Caco-2 (cell line): Measurements from ENCODE around the gene MAPK4. TPM values are rescaled to one million over a fixed set of nuclear protein-coding genes. Genes with fewer than 3 reads are reported as not detected.

Source experiments
- BruUV-seq: library from RNA; stranded (reverse); fragments of 400-500 nt; replicated peaks from 2 replicates; lab custom pipeline; 2021; lab: Mats Ljungman, UMichigan
- CTCF ChIA-PET: fragments of 300-600 bp; sonication (Branson Sonifier 250); formaldehyde crosslinking; loops from one replicate; lab custom pipeline; 2022; ENCODE audit warnings: antibody characterized with exemption; lab: Charles Lee
- POLR2A ChIA-PET: fragments of 300-600 bp; sonication (Branson Sonifier 250); formaldehyde crosslinking; loops from one replicate; lab custom pipeline; 2022; ENCODE audit warnings: antibody characterized with exemption; lab: Charles Lee
- DNase-seq, 2 experiments: peaks; one replicate each; pipeline versions ENCODE4 v3.0.0 to v3.0.0-alpha.2; 2020 to 2022
- H3K27me3 ChIP-seq: replicated peaks from 2 replicates; pipeline ENCODE4 v1.6.0; 2011; ENCODE audit warnings: low read length; ENCODE audit not compliant: control insufficient read depth, insufficient read depth
- H3K36me3 ChIP-seq: 2 replicates; pipeline ENCODE4 v1.5.1; 2011; ENCODE audit warnings: low read length; ENCODE audit not compliant: control insufficient read depth, insufficient read depth
- H3K4me1 ChIP-seq: fragments of 250-450 bp; sonication (Bioruptor Pico); 2 replicates; pipeline ENCODE4 v1.5.1; 2020; ENCODE audit warnings: mild to moderate bottlenecking
- H3K4me3 ChIP-seq: 2 replicates; pipeline ENCODE4 v1.5.1; 2011; ENCODE audit warnings: low read depth, mild to moderate bottlenecking, control low read depth, low read length
- H3K9me3 ChIP-seq: fragments of 250-450 bp; sonication (Bioruptor Pico); 2 replicates; pipeline ENCODE4 v1.5.1; 2020; ENCODE audit warnings: mild to moderate bottlenecking, moderate library complexity
- H3K27ac Mint-ChIP-seq: one replicate; pipeline ENCODE4 v1.8.0; 2022; ENCODE audit warnings: mixed read lengths; ENCODE audit not compliant: unreplicated experiment
- H3K27me3 Mint-ChIP-seq: one replicate; pipeline ENCODE4 v1.8.0; 2022; ENCODE audit warnings: mixed read lengths; ENCODE audit not compliant: insufficient read depth, unreplicated experiment
- H3K36me3 Mint-ChIP-seq: one replicate; pipeline ENCODE4 v1.8.0; 2022; ENCODE audit warnings: mild to moderate bottlenecking, mixed read lengths; ENCODE audit not compliant: insufficient read depth, unreplicated experiment
- H3K4me1 Mint-ChIP-seq: one replicate; pipeline ENCODE4 v1.8.0; 2022; ENCODE audit warnings: low read depth, mixed read lengths; ENCODE audit not compliant: unreplicated experiment
- H3K4me3 Mint-ChIP-seq: one replicate; pipeline ENCODE4 v1.8.0; 2022; ENCODE audit warnings: mild to moderate bottlenecking, moderate library complexity, mixed read lengths; ENCODE audit not compliant: unreplicated experiment
- H3K9me3 Mint-ChIP-seq: one replicate; pipeline ENCODE4 v1.8.0; 2022; ENCODE audit warnings: mixed read lengths; ENCODE audit not compliant: unreplicated experiment
- intact Hi-C: fragments of 100-400 bp; cut with micrococcal nuclease; formaldehyde crosslinking; loops from one replicate; pipeline ENCODE4 v1.10.0; 2022; ENCODE audit not compliant: unreplicated experiment
- total RNA-seq: library from RNA; stranded (reverse); gene quantifications from 2 replicates; pipeline ENCODE4 v1.2.3, GENCODE V29; 2022
- TF ChIP-seq, protein P1 (sequence below), 2 experiments: fragments of 200-600 bp in 1 of 2; IDR thresholded peaks; 1 replicate in 1 of 2; 2 replicates in 1 of 2; pipeline versions ENCODE4 v1.5.1 to v1.8.0; 2011 to 2022; ENCODE audit warnings: antibody characterized with exemption in 1 of 2, control low read depth in 1 of 2, inconsistent platforms in 1 of 2, low read depth in 1 of 2, low read length in 1 of 2, mild to moderate bottlenecking in 1 of 2, moderate library complexity in 1 of 2; ENCODE audit not compliant: insufficient read depth in 1 of 2, severe bottlenecking in 1 of 2, unreplicated experiment in 1 of 2

MAPK4 gene
- total RNA-seq, 1 experiment from 2014 or later = 0.88 TPM

- Mint-ChIP-seq H3K4me3 (no peak overlapping the region), H3K27ac (no peak overlapping the region), H3K4me1 (peaks cover 8% of the 10 kb centered on the region), H3K36me3 (no peaks in the 10 kb centered on the region), H3K9me3 (peaks cover 8% of the 10 kb centered on the region), H3K27me3 (no peaks in the 10 kb centered on the region)
- Histone ChIP-seq H3K9me3 (no peaks in the 10 kb centered on the region), H3K36me3 (no peaks in the 10 kb centered on the region), H3K4me3 (no peak overlapping the region), H3K4me1 (no peaks in the 10 kb centered on the region), H3K27me3 (no peaks in the 10 kb centered on the region)
- peak; percentile 6 to 41 for DNase-seq
- BruUV-seq = no TSS peak
- CTCF ChIA-PET = no interaction called here
- POLR2A ChIA-PET = no interaction called here
- TF ChIP-seq, protein P1, sequence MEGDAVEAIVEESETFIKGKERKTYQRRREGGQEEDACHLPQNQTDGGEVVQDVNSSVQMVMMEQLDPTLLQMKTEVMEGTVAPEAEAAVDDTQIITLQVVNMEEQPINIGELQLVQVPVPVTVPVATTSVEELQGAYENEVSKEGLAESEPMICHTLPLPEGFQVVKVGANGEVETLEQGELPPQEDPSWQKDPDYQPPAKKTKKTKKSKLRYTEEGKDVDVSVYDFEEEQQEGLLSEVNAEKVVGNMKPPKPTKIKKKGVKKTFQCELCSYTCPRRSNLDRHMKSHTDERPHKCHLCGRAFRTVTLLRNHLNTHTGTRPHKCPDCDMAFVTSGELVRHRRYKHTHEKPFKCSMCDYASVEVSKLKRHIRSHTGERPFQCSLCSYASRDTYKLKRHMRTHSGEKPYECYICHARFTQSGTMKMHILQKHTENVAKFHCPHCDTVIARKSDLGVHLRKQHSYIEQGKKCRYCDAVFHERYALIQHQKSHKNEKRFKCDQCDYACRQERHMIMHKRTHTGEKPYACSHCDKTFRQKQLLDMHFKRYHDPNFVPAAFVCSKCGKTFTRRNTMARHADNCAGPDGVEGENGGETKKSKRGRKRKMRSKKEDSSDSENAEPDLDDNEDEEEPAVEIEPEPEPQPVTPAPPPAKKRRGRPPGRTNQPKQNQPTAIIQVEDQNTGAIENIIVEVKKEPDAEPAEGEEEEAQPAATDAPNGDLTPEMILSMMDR (IDR thresholded peaks at IDR 0.05; ENCODE audit: insufficient read depth in 1 of 2, low read depth in 1 of 2, low read length in 1 of 2, severe bottlenecking in 1 of 2, unreplicated experiment in 1 of 2) = no peak
- intact Hi-C loops = no loop called here
Observed at GRCh38 chr18:50578651-50579050, 18.8 kb downstream of the MAPK4 start.

DNA sequence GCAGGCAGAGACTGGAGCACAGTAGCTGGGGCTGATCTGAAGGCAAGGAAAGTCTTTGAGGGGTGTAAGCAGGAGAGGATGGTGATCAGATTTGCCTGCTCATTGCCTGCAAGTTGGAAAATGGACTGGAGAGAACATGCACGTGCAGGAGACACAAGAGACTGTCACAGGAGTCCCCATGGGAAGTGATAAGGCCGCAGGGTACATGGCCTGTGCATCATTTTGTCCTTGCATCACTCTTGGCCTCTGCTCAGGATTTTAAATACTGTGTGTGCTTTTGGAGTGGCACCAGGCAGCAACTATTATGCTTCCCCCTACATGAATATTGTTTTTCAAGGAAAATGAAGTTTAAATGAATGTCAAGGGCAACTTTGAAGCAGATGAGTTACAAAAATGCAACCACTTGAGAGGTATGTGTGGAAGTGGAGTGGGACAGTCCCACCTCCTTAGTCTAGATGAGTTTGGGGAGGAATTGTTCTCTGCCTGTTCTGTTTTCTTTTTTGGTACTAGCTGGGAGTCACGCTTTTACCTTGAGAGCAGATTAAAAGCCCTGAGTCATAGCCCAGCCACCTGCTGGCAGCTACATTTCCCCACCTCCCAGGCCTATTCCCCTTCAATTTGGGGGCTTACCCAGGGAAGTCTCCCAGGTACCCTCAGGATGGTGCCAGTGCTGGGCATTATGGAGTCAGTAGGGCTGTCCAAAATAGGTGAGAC lies 19.3 kb downstream of the MAPK4 start:
- H3K9me3 Mint-ChIP-seq = peaks cover 8% of the 10 kb centered on the region
- DNase-seq = no peak
- intact Hi-C loops = no loop called here
- no peaks in the 10 kb centered on the region for H3K36me3 Mint-ChIP-seq
- Histone ChIP-seq H3K4me3 (no peak overlapping the region), H3K27me3 (no peaks in the 10 kb centered on the region), H3K4me1 (no peaks in the 10 kb centered on the region), H3K36me3 (no peaks in the 10 kb centered on the region), H3K9me3 (no peaks in the 10 kb centered on the region)
- ChIA-PET CTCF (no interaction called here), POLR2A (no interaction called here)
- peaks cover 8% of the 10 kb centered on the region for H3K4me1 Mint-ChIP-seq
- no TSS peak for BruUV-seq
- no peak overlapping the region for H3K27ac Mint-ChIP-seq
- TF ChIP-seq, protein P1 (IDR thresholded peaks at IDR 0.05; ENCODE audit: insufficient read depth in 1 of 2, low read depth in 1 of 2, low read length in 1 of 2, severe bottlenecking in 1 of 2, unreplicated experiment in 1 of 2) = no peak
- no peaks in the 10 kb centered on the region for H3K27me3 Mint-ChIP-seq
- H3K4me3 Mint-ChIP-seq = no peak overlapping the region

- Mint-ChIP-seq H3K27ac (no peak overlapping the region), H3K4me1 (peaks cover 8% of the 10 kb centered on the region), H3K36me3 (no peaks in the 10 kb centered on the region), H3K27me3 (no peaks in the 10 kb centered on the region), H3K4me3 (no peak overlapping the region), H3K9me3 (peaks cover 8% of the 10 kb centered on the region)
- BruUV-seq = no TSS peak
- intact Hi-C loops = no loop called here
- Histone ChIP-seq H3K9me3 (no peaks in the 10 kb centered on the region), H3K4me3 (no peak overlapping the region), H3K4me1 (no peaks in the 10 kb centered on the region), H3K27me3 (no peaks in the 10 kb centered on the region), H3K36me3 (no peaks in the 10 kb centered on the region)
- TF ChIP-seq, protein P1 (IDR thresholded peaks at IDR 0.05; ENCODE audit: insufficient read depth in 1 of 2, low read depth in 1 of 2, low read length in 1 of 2, severe bottlenecking in 1 of 2, unreplicated experiment in 1 of 2) = no peak
- ChIA-PET CTCF (no interaction called here), POLR2A (no interaction called here)
- DNase-seq = no peak
Observed at GRCh38 chr18:50581517-50581916, 21.6 kb downstream of the MAPK4 start.
